LNCaP clone FGC (cell line): ENCODE data around the gene PKHD1.

ENCODE experiments used
- DNase-seq: peaks from one replicate; pipeline ENCODE4 v3.0.0-alpha.2; 2011; ENCODE audit warnings: low read depth
- H3K4me3 ChIP-seq: 2 replicates; pipeline ENCODE4 v1.5.1; 2011; ENCODE audit warnings: mild to moderate bottlenecking, low read depth, low read length, control low read depth
- TF ChIP-seq, protein P1 (sequence below): IDR thresholded peaks from 2 replicates; pipeline ENCODE4 v1.5.1; 2012; ENCODE audit warnings: mild to moderate bottlenecking; ENCODE audit not compliant: control insufficient read depth, insufficient read depth; ENCODE audit errors: extremely low read depth

The PKHD1 gene

DNA sequence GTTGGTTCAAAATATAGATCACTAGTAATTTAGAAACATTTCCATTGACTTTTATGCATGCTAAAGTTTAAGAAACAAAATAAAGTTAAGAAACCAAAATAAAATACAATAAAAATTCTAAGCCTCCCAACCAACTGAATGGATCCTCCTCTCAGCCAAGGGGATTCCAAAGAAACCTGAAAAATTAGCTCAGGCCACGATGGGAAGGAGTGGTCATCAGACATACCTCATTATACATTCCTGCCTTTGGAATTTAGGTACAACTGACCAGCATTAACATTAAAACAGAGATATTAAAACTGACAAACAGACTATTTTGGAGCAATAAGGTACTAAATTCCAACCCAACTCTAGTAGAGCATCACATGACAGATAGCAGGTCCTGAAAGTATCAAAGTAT lies 275.2 kb downstream of the PKHD1 start:
- TF ChIP-seq, protein P1, sequence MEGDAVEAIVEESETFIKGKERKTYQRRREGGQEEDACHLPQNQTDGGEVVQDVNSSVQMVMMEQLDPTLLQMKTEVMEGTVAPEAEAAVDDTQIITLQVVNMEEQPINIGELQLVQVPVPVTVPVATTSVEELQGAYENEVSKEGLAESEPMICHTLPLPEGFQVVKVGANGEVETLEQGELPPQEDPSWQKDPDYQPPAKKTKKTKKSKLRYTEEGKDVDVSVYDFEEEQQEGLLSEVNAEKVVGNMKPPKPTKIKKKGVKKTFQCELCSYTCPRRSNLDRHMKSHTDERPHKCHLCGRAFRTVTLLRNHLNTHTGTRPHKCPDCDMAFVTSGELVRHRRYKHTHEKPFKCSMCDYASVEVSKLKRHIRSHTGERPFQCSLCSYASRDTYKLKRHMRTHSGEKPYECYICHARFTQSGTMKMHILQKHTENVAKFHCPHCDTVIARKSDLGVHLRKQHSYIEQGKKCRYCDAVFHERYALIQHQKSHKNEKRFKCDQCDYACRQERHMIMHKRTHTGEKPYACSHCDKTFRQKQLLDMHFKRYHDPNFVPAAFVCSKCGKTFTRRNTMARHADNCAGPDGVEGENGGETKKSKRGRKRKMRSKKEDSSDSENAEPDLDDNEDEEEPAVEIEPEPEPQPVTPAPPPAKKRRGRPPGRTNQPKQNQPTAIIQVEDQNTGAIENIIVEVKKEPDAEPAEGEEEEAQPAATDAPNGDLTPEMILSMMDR: no peak
- H3K4me3 ChIP-seq: no peak overlapping the region
- no peak for DNase-seq

DNA sequence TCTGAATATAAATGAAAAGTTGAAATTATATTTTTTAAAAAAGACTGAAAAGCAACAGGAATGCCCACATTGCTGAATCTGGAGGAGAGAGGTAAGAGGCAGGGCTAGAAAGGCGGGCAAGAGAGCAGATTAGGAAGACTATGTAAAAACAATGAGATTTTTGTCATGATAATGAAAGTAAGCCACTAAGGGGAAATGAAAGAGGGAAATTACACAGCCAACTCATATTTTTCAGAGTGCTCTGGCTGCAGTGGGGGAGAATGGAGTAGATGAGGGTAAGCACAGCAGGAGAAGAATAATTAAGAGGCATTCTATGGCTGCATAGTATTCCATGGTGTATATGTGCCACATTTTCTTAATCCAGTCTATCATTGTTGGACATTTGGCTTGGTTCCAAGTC lies 281.9 kb downstream of the PKHD1 start:
- DNase-seq: no peak
- no peak overlapping the region for H3K4me3 ChIP-seq
- TF ChIP-seq, protein P1: no peak

DNA sequence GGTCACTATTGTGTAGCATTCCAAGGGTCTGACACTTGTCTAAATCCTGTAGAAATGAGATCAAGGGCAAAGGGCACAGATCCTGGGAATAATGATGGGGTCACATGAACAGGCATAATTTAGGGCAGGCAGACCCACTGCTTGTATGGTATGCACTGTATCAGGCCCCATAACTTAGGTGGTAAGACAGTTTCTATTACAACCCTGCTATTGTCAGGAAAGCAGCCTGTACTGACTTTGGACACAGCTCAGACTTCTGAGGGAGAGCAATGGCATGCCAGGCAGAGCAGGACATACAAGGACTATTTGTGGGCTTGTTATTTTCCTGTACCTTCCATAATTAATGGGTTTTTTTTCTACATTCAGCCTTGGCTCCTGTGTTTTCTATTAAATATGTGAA lies 286.8 kb downstream of the PKHD1 start:
- DNase-seq: no peak
- TF ChIP-seq, protein P1: no peak
- H3K4me3 ChIP-seq: no peak overlapping the region

DNA sequence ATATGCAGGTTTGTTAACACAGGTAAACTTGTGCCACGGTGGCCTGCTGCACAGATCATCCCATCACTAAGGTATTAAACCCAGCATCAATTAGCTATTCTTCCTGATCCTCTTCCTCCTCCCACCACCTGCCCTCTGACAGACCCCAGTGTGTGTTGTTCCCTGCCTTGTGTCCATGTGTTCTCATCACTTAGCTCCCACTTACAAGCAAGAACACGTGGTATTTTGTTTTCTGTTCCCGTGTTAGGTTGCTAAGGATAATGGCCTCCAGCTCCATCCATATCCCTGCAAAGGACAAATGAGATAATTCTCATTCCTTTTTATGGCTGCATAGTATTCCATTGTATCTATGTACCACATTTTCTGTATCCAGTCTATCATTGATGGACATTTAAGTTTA lies 294.0 kb downstream of the PKHD1 start:
- TF ChIP-seq, protein P1: no peak
- no peak for DNase-seq
- no peak overlapping the region for H3K4me3 ChIP-seq

DNA sequence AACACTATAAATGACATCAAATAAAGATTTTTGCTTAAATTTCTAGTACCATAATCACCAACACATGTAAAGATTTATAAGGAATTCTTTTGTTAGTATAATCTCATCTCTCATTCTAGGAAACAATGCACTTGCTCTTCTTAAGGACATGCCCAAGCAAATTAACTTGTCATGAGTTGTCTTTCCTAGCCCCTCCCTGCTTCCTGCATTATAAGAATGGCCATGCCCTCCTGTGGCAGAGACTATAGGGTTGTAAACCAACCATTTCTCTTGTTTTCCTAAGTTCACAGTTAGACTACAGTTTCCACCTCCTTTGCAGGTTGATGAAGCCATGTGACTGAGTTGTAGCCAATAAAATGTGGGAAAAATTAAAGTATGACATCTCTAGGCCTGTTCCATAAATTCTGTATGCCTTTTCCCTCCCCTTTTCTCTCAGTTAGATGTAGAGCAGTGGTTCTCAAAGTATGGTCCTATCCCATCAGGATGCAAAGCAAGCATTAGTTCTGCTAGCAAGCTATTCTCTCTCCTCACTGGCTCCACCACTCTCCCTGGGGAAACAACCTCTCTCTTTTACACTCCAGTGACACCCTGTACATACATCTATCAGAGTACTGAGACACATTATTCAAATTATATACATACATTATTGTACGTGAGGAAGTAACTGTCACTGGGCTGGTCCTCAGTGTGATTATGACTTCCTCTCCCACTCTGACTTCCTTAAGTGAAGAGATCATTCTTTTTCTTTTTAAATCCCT lies 295.0 kb downstream of the PKHD1 start:
- TF ChIP-seq, protein P1: no peak
- H3K4me3 ChIP-seq: no peak overlapping the region
- no peak for DNase-seq

DNA sequence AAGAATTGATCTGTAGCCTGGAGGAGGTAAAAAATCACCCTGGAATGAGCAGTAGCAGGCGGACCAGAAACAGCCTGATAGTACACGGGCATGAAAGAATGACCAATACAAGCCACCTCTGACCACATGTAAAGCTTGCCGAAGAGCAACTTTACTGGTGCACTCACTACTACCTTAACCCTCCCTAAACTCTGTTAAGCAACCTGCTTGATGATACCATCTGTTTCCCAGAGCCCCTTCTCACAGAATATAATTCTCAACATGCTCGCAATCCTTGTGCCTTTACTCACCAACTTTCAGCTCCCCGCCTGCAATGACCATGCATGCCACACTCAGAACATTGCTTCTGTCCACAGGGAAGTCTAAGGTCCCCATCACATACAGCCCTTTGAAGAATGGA lies 296.5 kb downstream of the PKHD1 start:
- DNase-seq: no peak
- TF ChIP-seq, protein P1: no peak
- no peak overlapping the region for H3K4me3 ChIP-seq

DNA sequence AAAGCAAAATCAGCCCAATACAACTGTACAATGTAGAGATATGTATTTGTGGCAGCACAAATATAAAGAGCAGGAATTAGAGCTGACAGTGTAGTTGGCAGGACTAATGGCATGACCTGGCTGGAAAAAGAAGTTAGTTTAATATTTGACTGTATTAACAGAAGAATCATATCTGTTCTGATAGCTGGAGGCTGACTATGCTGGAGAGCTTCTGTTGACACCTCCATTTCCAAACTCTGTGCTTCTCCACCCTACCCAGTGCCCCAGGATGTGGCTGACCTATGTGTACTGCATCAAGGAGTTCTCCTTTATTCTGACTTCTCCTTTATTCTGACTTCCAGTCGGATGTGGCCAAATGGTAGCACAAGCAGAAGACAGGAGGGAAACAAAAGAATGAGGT lies 299.3 kb downstream of the PKHD1 start:
- DNase-seq: no peak
- TF ChIP-seq, protein P1: no peak
- H3K4me3 ChIP-seq: no peak overlapping the region
